Measurements from ENCODE around the gene GBA3. TPM values are rescaled to one million over a fixed set of nuclear protein-coding genes. Genes with fewer than 3 reads are reported as not detected.

GBA3 gene
- total RNA-seq, 4 donors from 2014 or later, result 0.33 to 0.89 (median 0.77) TPM

- Histone ChIP-seq H3K27me3 (no peaks in the 10 kb centered on the region), H3K4me1 (no peaks in the 10 kb centered on the region), H3K36me3 (no peaks in the 10 kb centered on the region), H3K4me3 (replicated peaks in 1 of 3) (no peak overlapping the region), H3K9me3 (no peaks in the 10 kb centered on the region), H3K27ac (no peak overlapping the region)
- DNase-seq, result no peak
- WGBS, 2 donors, result 92 to 100% methylated on average over 6 to 15 of the region's 37 CpGs
- intact Hi-C loops (cut with DNase I), result no loop called here
- no peak for TF ChIP-seq POLR2A (IDR thresholded peaks at IDR 0.05)
- no peak for TF ChIP-seq CTCF (IDR thresholded peaks at IDR 0.05)
These were observed 85.9 kb downstream of the GBA3 start for GRCh38 chr4:22778547-22779163.

GRCh38 chr4:22780317-22780716, 87.6 kb downstream of the GBA3 start:
- intact Hi-C loops (cut with DNase I), result no loop called here
- no peaks in the 10 kb centered on the region for H3K36me3 ChIP-seq
- no peaks in the 10 kb centered on the region for H3K27me3 ChIP-seq
- DNase-seq, result no peak
- TF ChIP-seq POLR2A (IDR thresholded peaks at IDR 0.05) (no peak), CTCF (IDR thresholded peaks at IDR 0.05) (no peak)
- H3K4me1 ChIP-seq, result no peaks in the 10 kb centered on the region
- no peaks in the 10 kb centered on the region for H3K9me3 ChIP-seq
- WGBS, 2 donors, result 65 to 66% methylated on average over 4 of the region's 4 CpGs
- H3K27ac ChIP-seq, result no peak overlapping the region
- H3K4me3 ChIP-seq (replicated peaks in 1 of 3), result no peak overlapping the region

GRCh38 chr4:22780797-22781196, 88.1 kb downstream of the GBA3 start:
- 81 to 82% methylated on average over 3 of the region's 3 CpGs for WGBS, 2 donors
- no peaks in the 10 kb centered on the region for H3K27me3 ChIP-seq
- no peaks in the 10 kb centered on the region for H3K9me3 ChIP-seq
- H3K4me3 ChIP-seq (replicated peaks in 1 of 3), result no peak overlapping the region
- H3K36me3 ChIP-seq, result no peaks in the 10 kb centered on the region
- intact Hi-C loops (cut with DNase I), result no loop called here
- DNase-seq, result no peak
- TF ChIP-seq CTCF (IDR thresholded peaks at IDR 0.05), result no peak
- no peak for TF ChIP-seq POLR2A (IDR thresholded peaks at IDR 0.05)
- no peak overlapping the region for H3K27ac ChIP-seq
- no peaks in the 10 kb centered on the region for H3K4me1 ChIP-seq

- TF ChIP-seq CTCF (IDR thresholded peaks at IDR 0.05) (no peak), POLR2A (IDR thresholded peaks at IDR 0.05) (no peak)
- WGBS, 2 donors, result 77 to 82% methylated on average over 6 of the region's 6 CpGs
These were observed 95.1 kb downstream of the GBA3 start for GRCh38 chr4:22787753-22788375.

GRCh38 chr4:22790631-22791030, 97.9 kb downstream of the GBA3 start:
- intact Hi-C loops (cut with DNase I), result no loop called here
- WGBS, 2 donors, result 74 to 84% methylated on average over 2 of the region's 2 CpGs
- no peaks in the 10 kb centered on the region for H3K4me1 ChIP-seq
- TF ChIP-seq POLR2A (IDR thresholded peaks at IDR 0.05) (no peak), CTCF (IDR thresholded peaks at IDR 0.05) (no peak)
- no peak overlapping the region for H3K4me3 ChIP-seq (replicated peaks in 1 of 3)
- H3K36me3 ChIP-seq, result no peaks in the 10 kb centered on the region
- no peaks in the 10 kb centered on the region for H3K9me3 ChIP-seq
- no peak overlapping the region for H3K27ac ChIP-seq
- no peaks in the 10 kb centered on the region for H3K27me3 ChIP-seq
- DNase-seq, result no peak

More at GRCh38 chr4:22787753-22788375, 95.1 kb downstream of the GBA3 start:
- Histone ChIP-seq H3K27ac (no peak overlapping the region), H3K27me3 (no peaks in the 10 kb centered on the region), H3K4me1 (no peaks in the 10 kb centered on the region), H3K9me3 (no peaks in the 10 kb centered on the region), H3K4me3 (replicated peaks in 1 of 3) (no peak overlapping the region), H3K36me3 (no peaks in the 10 kb centered on the region)
- no peak for DNase-seq
- intact Hi-C loops (cut with DNase I), result no loop called here

Measured in thyroid gland (tissue), 4 donors.